H54 (cell line): ENCODE data around the gene UNC5B.

Experiments used
- DNase-seq: peaks from one replicate; pipeline ENCODE4 v3.0.0; 2011; ENCODE audit warnings: low spot score, mixed read lengths; ENCODE audit not compliant: insufficient read length
- FAIRE-seq: peaks from 3 replicates; lab custom pipeline; 2011; peaks lifted over from hg19 to GRCh38; lab: Jason Lieb, UNC
- POLR2A ChIP-seq: IDR thresholded peaks from 2 replicates; pipeline ENCODE4 v1.6.1; 2011; ENCODE audit warnings: low read depth, mild to moderate bottlenecking, low read length

The UNC5B gene

DNA sequence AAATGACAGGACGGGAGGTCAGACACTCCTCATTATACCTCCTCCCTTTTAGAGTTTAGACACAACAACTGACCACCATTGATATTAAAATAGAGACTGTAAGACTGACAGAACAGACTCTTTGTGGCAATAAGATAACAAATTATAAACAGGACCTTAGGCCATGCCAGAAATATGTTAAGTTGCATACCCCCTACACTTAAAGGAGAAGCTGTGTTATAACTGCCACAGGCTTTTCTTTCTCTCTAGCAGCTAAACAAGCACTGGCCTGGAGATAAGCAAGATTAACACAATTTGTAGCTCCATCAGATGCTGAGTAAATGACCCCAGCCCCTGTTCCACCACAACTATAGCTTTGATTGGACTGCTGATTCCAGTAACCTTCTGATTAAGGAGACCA lies 10.5 kb upstream of the UNC5B start:
- no peak for DNase-seq
- no peak for FAIRE-seq
- TF ChIP-seq POLR2A, result no peak

DNA sequence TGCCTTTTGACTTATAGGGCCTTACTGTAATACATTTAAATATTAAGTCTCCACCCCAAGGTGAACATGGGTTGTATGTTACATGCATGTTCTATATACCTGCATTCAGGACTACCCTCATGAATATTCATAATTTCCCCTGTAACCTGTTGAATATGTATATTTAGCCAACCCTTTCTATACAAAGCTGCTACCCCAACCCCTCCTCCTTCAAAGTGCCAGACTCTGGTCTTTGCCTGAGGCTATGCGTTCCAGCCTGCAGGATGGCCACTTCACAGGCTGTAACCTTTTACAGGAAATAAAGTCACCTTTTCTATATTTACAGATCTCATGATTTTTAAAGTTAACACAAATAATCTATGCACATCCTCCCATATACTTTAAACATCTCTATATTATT lies 10.1 kb upstream of the UNC5B start:
- TF ChIP-seq POLR2A, result no peak
- no peak for FAIRE-seq
- no peak for DNase-seq

DNA sequence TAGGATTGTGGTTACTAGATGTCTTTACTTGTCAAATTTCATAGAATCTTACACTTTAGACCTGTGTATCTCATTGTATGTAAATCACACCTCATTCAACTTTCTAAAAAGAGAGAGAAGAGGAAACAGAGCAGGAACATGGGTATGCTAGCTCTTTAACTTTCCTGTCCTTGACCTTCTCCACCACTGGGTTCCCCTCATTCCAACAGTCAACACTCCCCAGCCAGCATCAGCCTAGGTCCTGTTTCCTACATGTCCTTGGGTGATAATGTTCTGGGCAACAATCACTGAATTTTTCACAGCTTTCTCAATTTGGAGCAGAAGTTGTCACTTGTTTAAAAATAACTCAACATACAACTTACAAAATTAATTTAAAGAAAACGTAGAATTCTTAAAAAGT lies 9.2 kb upstream of the UNC5B start:
- DNase-seq (no peak), FAIRE-seq (no peak)

DNA sequence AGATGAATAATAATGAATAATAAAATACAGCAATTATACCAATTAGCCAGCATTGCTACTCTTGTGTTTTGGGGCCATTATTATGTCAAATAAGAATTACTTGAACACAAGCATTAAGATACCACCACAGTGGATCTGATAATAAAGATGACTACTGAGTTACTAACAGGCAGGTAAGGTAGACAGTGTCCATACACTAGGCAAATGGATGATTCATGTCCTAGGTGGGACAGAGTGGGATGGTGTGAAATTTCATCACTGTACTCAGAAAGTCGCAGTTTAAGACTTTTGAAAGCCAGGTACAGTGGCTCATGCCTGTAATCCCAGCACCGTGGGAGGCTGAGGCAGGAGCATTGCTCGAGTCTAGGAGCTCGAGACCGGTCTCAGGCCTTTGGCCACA lies 8.7 kb upstream of the UNC5B start:
- FAIRE-seq (no peak), DNase-seq (no peak)
- no peak for TF ChIP-seq POLR2A

More for the DNA sequence above, 9.2 kb upstream of the UNC5B start:
- no peak for TF ChIP-seq POLR2A

DNA sequence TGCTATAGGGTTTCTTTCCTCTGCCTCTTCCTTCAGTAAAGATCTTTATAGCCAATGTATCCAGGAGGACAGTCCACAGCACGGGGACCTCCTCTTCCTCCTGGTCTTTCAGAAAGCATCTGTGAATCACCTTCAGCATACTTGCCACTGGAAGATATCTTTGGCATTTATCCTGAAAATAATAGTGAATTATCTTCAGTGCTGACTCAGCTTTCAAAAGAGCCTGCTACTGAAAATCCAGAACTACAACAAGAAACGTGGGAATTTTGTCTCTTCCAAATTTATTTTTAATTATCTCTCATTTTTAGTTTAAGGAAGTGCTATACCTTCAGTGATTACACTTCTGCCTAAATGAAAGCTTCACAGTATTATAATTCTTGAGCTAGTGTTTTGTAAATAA lies 7.6 kb upstream of the UNC5B start:
- FAIRE-seq (no peak), DNase-seq (no peak)
- no peak for TF ChIP-seq POLR2A

DNA sequence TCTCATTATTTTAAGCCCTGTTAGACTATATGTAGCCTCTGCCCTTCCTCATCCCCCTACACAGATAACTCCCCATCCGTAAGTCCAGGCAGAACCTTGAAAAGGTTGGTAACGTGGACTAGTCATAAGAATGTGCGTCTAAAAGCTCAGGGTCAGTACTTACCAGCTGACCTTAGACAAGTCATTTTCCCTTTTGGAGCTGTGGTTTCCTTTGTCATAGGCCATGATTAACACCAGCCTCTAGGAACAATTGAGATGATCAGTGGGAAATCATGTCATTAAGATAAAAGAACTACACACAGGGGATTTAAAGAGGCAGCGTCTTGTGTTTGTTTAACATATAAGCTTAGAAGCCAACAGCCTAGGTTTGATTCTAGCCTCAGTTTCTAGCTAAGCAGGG lies 6.9 kb upstream of the UNC5B start:
- DNase-seq, result no peak
- no peak for FAIRE-seq

DNA sequence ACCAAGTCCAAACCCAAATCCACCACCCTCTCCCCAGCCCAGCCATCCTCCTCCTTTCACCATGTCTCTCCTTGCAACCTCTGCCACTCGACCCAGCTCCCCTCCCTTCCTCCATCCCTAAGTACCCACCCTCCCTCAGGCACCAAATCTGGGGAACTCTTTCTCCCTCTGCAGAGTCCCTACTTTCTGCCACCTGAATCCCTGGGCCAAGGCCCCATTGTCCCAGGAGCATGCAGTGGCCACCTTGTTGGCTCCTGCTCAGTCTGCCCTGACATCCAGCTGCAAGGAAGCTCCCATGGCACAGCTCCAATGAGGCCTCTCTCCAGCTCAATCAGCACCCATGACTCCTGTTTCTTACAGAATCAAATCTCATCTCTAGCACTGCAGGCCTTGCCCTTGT lies 5.5 kb upstream of the UNC5B start:
- FAIRE-seq (no peak), DNase-seq (no peak)
- TF ChIP-seq POLR2A, result no peak

More for the DNA sequence above, 6.9 kb upstream of the UNC5B start:
- TF ChIP-seq POLR2A, result no peak

DNA sequence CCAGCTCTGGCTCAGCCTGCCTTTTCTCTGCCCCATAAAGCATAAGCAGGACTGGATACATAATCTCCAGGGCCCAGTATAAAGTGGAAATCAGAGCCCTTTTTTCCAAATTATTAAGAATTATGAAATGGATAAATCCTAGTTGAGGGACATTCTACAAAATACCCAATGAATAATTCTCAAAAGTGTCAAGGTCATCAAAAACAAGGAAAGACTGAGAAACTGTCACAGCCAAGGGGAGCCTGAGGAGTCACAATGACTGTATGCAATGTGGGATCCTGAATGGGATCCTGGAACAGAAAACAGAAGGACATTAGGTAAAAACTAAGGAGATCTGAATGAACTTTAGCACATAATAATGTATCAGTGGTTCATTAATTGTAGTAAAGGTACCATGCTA lies 4.8 kb upstream of the UNC5B start:
- FAIRE-seq (no peak), DNase-seq (no peak)
- no peak for TF ChIP-seq POLR2A

DNA sequence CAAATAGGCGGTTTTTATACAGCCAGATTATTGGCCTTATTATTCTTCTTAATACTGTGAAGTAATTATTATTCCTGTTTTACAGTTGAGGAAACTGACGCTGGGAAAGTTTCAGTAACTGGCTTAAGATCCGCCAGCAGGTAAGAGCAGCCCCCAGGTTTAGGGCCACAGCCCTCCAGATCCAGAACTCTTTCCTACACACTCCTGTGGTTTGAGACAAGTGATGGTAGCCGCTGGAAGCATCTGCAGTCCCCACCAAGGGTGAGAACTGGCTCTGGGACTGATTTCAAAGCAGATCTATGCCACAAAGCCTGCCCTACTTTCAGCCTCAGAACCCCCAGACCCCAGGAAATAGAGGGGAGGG lies 3.0 kb upstream of the UNC5B start:
- no peak for TF ChIP-seq POLR2A
- no peak for FAIRE-seq
- DNase-seq, result no peak

DNA sequence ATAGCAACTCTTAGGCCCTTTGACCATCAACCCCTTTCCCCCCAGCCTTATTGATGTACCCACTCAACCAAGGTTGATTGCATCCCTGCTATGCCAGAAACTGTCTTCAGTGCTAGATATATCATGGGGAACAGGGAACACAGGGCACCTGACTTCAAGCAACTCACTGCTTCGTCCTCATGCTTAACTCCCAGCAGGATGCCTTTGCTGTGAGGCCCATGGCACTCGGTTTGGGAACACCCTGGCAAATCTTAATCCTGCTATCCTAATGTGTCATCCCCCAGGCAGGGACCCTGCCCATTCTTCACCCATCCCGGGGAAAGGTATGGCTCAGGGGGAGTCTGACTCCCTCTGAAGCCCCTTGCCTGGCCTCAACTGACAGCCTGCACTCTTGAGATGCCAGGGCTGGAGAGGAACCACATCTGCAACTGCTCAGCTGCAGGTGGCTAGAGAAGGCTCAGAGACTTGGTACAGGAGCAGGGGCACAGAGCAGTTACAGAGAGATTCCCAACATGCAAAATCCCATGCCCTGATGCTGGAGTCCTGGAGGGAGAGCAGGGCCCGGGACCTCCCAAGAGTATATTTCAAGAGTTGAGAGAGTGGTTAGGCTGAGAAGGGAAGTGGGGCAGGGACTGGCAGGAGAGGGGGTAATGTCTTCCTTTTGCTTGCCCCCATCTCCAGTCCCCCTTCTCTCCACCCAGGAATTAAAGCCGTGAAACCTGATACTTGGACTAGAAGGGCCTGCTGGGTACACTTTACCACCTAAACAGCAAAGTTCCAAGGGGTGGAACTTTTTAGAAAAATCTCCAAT lies 2.4 kb upstream of the UNC5B start:
- FAIRE-seq, result no peak
- DNase-seq, result no peak
- TF ChIP-seq POLR2A, result no peak

DNA sequence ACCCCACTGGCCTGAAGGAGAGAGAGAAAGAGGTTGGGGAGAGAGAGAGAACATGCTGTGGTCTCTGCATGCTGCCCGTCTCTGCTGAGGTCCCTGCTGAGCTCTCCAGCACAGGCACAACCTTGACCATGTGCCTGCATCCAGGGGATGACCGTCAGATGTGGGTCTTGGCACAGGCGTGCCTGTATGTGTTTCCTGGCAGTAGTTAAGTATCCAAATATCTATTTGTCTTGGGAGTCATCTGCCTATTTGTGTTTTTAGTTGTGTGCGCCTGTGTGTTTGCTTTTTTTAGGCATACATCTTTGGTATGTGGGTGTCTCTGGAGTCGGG lies 1.9 kb upstream of the UNC5B start:
- FAIRE-seq, result no peak
- no peak for TF ChIP-seq POLR2A
- DNase-seq, result no peak

DNA sequence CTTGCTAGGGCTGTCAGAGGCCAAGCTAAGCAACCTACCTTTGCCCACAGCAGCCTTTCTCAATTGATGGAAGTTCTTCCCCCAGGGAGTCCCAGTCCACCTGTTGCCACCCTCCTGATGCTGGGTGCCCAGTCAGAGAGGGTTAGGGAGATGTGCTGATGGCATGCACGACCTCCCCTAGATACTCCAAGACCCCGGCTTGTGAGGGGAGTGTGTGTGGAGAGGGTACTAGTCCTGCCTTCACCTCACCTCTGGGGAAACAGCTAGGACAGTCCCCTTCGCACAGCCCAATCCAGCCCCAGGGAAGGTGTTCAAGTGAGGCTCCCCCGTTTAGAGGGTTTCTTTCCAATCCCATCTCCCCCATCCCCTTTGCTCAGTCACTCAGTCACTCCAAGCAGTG lies 1.3 kb upstream of the UNC5B start:
- FAIRE-seq (no peak), DNase-seq (no peak)
- TF ChIP-seq POLR2A, result no peak

DNA sequence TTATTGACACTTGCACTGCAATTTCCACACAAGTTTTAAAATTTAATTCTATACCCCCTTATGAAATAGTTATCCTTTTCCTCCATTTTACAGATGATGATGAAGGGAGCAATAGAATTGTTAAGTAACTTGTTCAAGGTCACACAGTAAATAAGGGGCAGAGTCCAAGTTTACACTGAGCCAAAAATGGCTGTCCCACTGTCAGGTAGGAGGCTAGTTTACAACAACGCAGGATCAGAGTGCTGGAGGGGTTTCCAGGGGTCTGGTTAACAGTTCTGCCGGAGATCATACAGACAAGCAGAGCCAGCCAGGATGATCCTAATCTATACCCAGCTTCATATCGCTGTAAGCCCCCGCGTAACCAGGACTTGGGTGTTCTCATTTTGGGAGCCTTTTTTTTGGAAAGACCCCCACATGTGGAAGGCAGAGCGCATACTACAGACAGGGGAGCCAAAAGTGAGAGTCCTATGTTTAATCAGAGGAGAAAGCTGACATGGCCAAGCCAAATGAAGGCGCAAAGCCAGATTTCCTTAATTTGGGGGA lies 524 bp upstream of the UNC5B start:
- TF ChIP-seq POLR2A, result no peak
- DNase-seq (no peak), FAIRE-seq (no peak)

DNA sequence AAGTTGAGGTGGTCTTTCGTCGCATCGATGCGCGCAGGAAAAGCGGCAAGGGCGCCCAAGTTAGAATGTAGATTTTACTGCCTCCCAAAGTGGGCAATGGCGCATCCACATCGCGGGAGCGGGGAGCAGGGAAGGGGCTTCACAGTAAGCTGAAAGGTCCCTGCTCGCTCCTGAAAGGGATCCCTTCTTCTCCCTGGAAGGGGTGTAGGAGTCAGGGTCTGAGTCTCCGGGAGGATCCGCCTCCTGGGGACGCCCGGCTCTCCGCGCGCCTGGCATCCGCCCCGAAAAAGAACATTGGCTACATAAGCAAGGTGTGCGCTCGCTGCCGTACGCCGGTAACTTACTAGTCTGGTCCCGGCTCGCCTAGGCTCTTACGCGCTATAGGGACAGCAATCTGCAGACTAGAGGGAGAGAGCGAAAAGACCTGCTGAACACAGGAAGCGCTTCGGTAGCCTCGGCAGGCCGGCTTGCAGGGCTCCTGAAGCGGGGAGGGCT lies 804 bp downstream of the UNC5B start:
- DNase-seq (peak; percentile 67), FAIRE-seq (no peak)
- TF ChIP-seq POLR2A, result no peak
